Measurements from ENCODE around the gene SMARCB1. TPM values are rescaled to one million over a fixed set of nuclear protein-coding genes. Genes with fewer than 3 reads are reported as not detected.
"Not testable (repeated sequence)": the region's sequence is repeated elsewhere in the genome, so short reads cannot be mapped to it uniquely, and the experiment has no call there.

Gene SMARCB1
- total and polyA plus RNA-seq, 2 donors (not counting 1 experiment from before 2014, with no cell fraction given), result 20.5 to 86.4 TPM

DNA sequence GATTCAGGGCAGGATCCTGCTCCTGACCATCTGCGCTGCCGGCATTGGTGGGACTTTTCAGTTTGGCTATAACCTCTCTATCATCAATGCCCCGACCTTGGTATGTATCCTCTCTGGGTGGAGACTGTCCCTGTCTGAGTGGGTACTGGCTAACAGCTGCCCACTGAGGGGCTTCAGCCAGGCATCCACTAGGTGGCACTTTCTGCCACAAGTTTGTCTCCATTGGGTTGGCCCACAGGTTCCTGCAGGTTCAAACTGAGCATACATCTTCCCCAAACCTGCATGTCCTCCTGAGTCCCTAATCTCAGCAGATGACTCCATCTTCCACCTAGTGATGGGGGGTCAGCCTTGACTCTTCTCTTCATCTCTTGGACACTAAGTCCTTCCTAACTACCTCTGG is 75.3 kb downstream of the SMARCB1 start:
- H3K4me3 ChIP-seq (replicated peaks in 1 of 4; ENCODE audit: control extremely low read depth in 1 of 4, insufficient read depth in 1 of 4, low read depth in 3 of 4, low read length in 4 of 4), result no peak overlapping the region
- no peak overlapping the region for H3K27ac ChIP-seq (ENCODE audit: insufficient read depth, low read length)
- H3K79me2 ChIP-seq (ENCODE audit: control insufficient read depth, insufficient read depth, low read length), result no peaks in the 10 kb centered on the region
- H3K4me1 ChIP-seq (ENCODE audit: control insufficient read depth, extremely low read depth, insufficient read depth, low read length), result peaks cover 6% of the 10 kb centered on the region
- no peak overlapping the region for H2AFZ ChIP-seq (ENCODE audit: low read length)
- peak; percentile 36 to 51 for DNase-seq (ENCODE audit: low read depth in 2 of 2)
- H3K27me3 ChIP-seq (ENCODE audit: control insufficient read depth, insufficient read depth, low read length), result no peaks in the 10 kb centered on the region
- no peak overlapping the region for H3K9ac ChIP-seq (ENCODE audit: insufficient read depth, low read length)
- no peaks in the 10 kb centered on the region for H3K9me3 ChIP-seq (ENCODE audit: control insufficient read depth, insufficient read depth, low read depth, low read length)
- H3K4me2 ChIP-seq (ENCODE audit: extremely low read depth, insufficient read depth, low read length), result no peak overlapping the region
- H4K20me1 ChIP-seq (ENCODE audit: control insufficient read depth, extremely low read depth, insufficient read depth, low read length), result no peaks in the 10 kb centered on the region
- no peak for TF ChIP-seq EZH2 (IDR thresholded peaks at IDR 0.05; ENCODE audit: low read length, missing control alignments)
- TF ChIP-seq, protein P1, sequence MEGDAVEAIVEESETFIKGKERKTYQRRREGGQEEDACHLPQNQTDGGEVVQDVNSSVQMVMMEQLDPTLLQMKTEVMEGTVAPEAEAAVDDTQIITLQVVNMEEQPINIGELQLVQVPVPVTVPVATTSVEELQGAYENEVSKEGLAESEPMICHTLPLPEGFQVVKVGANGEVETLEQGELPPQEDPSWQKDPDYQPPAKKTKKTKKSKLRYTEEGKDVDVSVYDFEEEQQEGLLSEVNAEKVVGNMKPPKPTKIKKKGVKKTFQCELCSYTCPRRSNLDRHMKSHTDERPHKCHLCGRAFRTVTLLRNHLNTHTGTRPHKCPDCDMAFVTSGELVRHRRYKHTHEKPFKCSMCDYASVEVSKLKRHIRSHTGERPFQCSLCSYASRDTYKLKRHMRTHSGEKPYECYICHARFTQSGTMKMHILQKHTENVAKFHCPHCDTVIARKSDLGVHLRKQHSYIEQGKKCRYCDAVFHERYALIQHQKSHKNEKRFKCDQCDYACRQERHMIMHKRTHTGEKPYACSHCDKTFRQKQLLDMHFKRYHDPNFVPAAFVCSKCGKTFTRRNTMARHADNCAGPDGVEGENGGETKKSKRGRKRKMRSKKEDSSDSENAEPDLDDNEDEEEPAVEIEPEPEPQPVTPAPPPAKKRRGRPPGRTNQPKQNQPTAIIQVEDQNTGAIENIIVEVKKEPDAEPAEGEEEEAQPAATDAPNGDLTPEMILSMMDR (conservative IDR thresholded peaks at IDR 0.05 in 1 of 2, IDR thresholded peaks at IDR 0.05 in 1 of 2; ENCODE audit: low read depth in 1 of 2, low read length in 2 of 2), result peak; percentile 50 to 69
- no peaks in the 10 kb centered on the region for H3K36me3 ChIP-seq (ENCODE audit: control insufficient read depth, insufficient read depth, low read length)

DNA sequence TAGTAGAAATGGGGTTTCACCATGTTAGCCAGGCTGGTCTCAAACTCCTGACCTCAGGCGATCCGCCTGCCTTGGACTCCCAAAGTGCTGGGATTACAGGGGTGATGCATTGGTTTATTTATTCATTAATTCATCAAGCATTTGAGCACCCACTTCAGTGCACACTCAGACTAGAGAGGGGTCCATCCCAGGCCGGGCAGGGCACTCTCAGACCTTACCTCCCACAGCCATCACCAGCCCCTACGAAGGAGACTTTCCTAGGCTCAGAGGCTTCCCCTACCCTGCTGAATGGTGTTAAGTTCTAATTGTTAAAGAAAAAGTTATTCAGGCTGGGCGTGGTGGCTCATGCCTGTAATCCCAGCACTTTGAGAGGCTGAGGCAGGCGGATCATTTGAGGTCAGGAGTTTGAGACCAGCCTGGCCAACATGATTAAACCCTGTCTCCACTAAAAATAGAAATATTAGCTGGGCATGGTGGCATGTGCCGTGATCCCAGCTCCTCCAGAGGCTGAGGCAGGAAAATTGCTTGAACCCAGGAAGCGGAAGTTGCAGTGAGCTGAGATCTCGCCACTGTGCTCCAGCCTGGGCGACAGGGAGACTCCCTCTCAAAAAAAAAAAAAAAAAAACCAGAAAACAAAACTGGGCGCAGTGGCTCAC is 77.9 kb downstream of the SMARCB1 start:
- not testable (repeated sequence) for H3K36me3 ChIP-seq (ENCODE audit: control insufficient read depth, insufficient read depth, low read length); H2AFZ ChIP-seq (ENCODE audit: low read length); DNase-seq (ENCODE audit: low read depth in 2 of 2); H3K9ac ChIP-seq (ENCODE audit: insufficient read depth, low read length); H3K9me3 ChIP-seq (ENCODE audit: control insufficient read depth, insufficient read depth, low read depth, low read length); H3K4me2 ChIP-seq (ENCODE audit: extremely low read depth, insufficient read depth, low read length); H3K4me1 ChIP-seq (ENCODE audit: control insufficient read depth, extremely low read depth, insufficient read depth, low read length); H3K27ac ChIP-seq (ENCODE audit: insufficient read depth, low read length); H3K79me2 ChIP-seq (ENCODE audit: control insufficient read depth, insufficient read depth, low read length); H4K20me1 ChIP-seq (ENCODE audit: control insufficient read depth, extremely low read depth, insufficient read depth, low read length); H3K4me3 ChIP-seq (replicated peaks in 1 of 4; ENCODE audit: control extremely low read depth in 1 of 4, insufficient read depth in 1 of 4, low read depth in 3 of 4, low read length in 4 of 4); H3K27me3 ChIP-seq (ENCODE audit: control insufficient read depth, insufficient read depth, low read length)

DNA sequence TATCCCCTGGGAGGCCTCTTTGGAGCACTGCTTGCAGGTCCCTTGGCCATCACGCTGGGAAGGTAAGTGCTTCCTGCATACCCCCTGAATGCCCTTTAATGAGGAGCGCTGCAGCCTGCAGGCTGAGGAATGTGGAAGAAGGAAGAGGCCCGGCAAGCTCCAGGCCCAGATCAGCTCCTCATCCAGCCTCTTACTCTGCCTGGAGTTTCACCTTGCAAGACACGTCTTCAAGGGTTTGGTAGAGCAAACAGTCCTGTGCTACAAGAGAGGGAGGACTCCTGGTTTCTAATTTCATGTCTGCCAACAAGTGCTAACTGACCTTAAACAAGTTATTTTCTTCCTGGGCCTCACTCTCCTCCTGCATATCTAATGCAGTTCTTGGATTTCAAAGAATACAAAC is 81.8 kb downstream of the SMARCB1 start:
- no peak for DNase-seq (ENCODE audit: low read depth in 2 of 2)
- no peaks in the 10 kb centered on the region for H3K9me3 ChIP-seq (ENCODE audit: control insufficient read depth, insufficient read depth, low read depth, low read length)
- no peak overlapping the region for H3K4me2 ChIP-seq (ENCODE audit: extremely low read depth, insufficient read depth, low read length)
- no peaks in the 10 kb centered on the region for H4K20me1 ChIP-seq (ENCODE audit: control insufficient read depth, extremely low read depth, insufficient read depth, low read length)
- no peak overlapping the region for H3K9ac ChIP-seq (ENCODE audit: insufficient read depth, low read length)
- H3K27me3 ChIP-seq (ENCODE audit: control insufficient read depth, insufficient read depth, low read length), result no peaks in the 10 kb centered on the region
- H2AFZ ChIP-seq (ENCODE audit: low read length), result no peak overlapping the region
- TF ChIP-seq, protein P1 (conservative IDR thresholded peaks at IDR 0.05 in 1 of 2, IDR thresholded peaks at IDR 0.05 in 1 of 2; ENCODE audit: low read depth in 1 of 2, low read length in 2 of 2), result no peak
- TF ChIP-seq EZH2 (IDR thresholded peaks at IDR 0.05; ENCODE audit: low read length, missing control alignments), result no peak
- H3K27ac ChIP-seq (ENCODE audit: insufficient read depth, low read length), result no peak overlapping the region
- no peak overlapping the region for H3K4me3 ChIP-seq (replicated peaks in 1 of 4; ENCODE audit: control extremely low read depth in 1 of 4, insufficient read depth in 1 of 4, low read depth in 3 of 4, low read length in 4 of 4)
- H3K36me3 ChIP-seq (ENCODE audit: control insufficient read depth, insufficient read depth, low read length), result no peaks in the 10 kb centered on the region
- H3K79me2 ChIP-seq (ENCODE audit: control insufficient read depth, insufficient read depth, low read length), result no peaks in the 10 kb centered on the region
- no peaks in the 10 kb centered on the region for H3K4me1 ChIP-seq (ENCODE audit: control insufficient read depth, extremely low read depth, insufficient read depth, low read length)

All from fibroblast of lung (primary cell).